Fibroblast of the aortic adventitia (primary cell): ENCODE results near the gene FUT9. TPM values are rescaled to one million over a fixed set of nuclear protein-coding genes. Genes with fewer than 3 reads are reported as not detected.

Source experiments
- DNase-seq: peaks from one replicate; pipeline ENCODE4 v3.0.0-alpha.2; 2010; ENCODE audit warnings: low read depth
- H3K4me3 ChIP-seq: 2 replicates; pipeline ENCODE4 v1.5.1; 2011; ENCODE audit warnings: low read depth, mild to moderate bottlenecking, control low read depth, low read length, moderate library complexity
- CTCF ChIP-seq: IDR thresholded peaks from 2 replicates; pipeline ENCODE4 v1.5.1; 2011; ENCODE audit warnings: mild to moderate bottlenecking, low read length, control low read depth, inconsistent platforms; ENCODE audit not compliant: insufficient read depth
- total RNA-seq: library from RNA; depleted of rRNA; stranded (reverse); fragments of >200 nt; gene quantifications from 2 replicates; pipeline ENCODE4 v1.2.3, GENCODE V29; 2012; ENCODE audit warnings: low replicate concordance

Gene FUT9
- total RNA-seq, 1 donor = under 0.01 TPM

GRCh38 chr6:95998133-95998532 is 17.6 kb upstream of the FUT9 start:
- no peak for TF ChIP-seq CTCF
- H3K4me3 ChIP-seq = no peak overlapping the region

GRCh38 chr6:96001891-96002575 is 13.7 kb upstream of the FUT9 start:
- no peak for DNase-seq
- no peak overlapping the region for H3K4me3 ChIP-seq
- no peak for TF ChIP-seq CTCF

More at GRCh38 chr6:95998133-95998532, 17.6 kb upstream of the FUT9 start:
- no peak for DNase-seq

GRCh38 chr6:96002576-96002910 is 13.2 kb upstream of the FUT9 start:
- TF ChIP-seq CTCF = no peak
- DNase-seq = no peak
- H3K4me3 ChIP-seq = no peak overlapping the region

- no peak for DNase-seq
- H3K4me3 ChIP-seq = no peak overlapping the region
- no peak for TF ChIP-seq CTCF
Observed at GRCh38 chr6:96002912-96003311, 12.9 kb upstream of the FUT9 start.

- TF ChIP-seq CTCF = no peak
- H3K4me3 ChIP-seq = no peak overlapping the region
- no peak for DNase-seq
Observed at GRCh38 chr6:96007663-96008062, 8.1 kb upstream of the FUT9 start.

- H3K4me3 ChIP-seq = no peak overlapping the region
- TF ChIP-seq CTCF = no peak
- DNase-seq = no peak
Observed at GRCh38 chr6:96013531-96013930, 2.2 kb upstream of the FUT9 start.
